Activated naive CD4-positive, alpha-beta T cell treated with Interleukin-2 at 50 U/mL for 16 hours (primary cell): ENCODE data around the gene RPS6KC1.
"Not testable (repeated sequence)": the region's sequence is repeated elsewhere in the genome, so short reads cannot be mapped to it uniquely, and the experiment has no call there.

Experiments
- DNase-seq: peaks from one replicate; pipeline ENCODE4 v3.0.0-alpha.2; 2020

Gene RPS6KC1

GRCh38 chr1:213107613-213108012 is 56.6 kb downstream of the RPS6KC1 start:
- no peak for DNase-seq

- DNase-seq: no peak
These were observed 59.6 kb downstream of the RPS6KC1 start for GRCh38 chr1:213110349-213111300.

GRCh38 chr1:213111502-213111901 is 60.5 kb downstream of the RPS6KC1 start:
- no peak for DNase-seq

DNA sequence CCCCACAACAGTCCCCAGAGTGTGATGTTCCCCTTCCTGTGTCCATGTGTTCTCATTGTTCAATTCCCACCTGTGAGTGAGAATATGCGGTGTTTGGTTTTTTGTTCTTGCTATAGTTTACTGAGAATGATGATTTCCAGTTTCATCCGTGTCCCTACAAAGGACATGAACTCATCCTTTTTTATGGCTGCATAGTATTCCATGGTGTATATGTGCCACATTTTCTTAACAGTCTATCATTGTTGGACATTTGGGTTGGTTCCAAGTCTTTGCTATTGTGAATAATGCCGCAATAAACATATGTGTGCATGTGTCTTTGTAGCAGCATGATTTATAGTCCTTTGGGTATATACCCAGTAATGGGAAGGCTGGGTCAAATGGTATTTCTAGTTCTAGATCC is 61.7 kb downstream of the RPS6KC1 start:
- DNase-seq: not testable (repeated sequence)

DNA sequence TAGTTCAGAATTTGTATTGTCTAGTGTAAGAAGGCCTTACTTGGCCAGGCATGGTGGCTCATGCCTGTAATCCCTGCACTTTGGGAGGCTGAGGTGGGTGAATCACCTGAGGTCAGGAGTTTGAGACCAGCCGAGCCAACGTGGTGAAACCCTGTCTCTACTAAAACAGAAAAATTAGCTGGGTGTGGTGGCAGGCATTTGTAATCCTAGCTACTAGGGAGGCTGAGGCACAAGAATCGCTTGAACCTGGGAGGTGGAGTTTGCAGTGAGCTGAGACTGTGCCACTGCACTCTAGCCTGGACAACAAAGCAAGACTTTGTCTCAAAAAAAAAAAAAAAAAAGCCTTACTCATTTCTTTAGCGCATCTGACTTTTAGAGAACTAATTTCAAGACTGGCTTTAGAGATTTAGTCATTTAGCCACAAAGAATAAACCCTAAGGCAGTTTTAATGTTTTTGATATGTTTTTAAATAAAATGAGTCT is 66.7 kb downstream of the RPS6KC1 start:
- not testable (repeated sequence) for DNase-seq

GRCh38 chr1:213119794-213120193 is 68.8 kb downstream of the RPS6KC1 start:
- DNase-seq: no peak

DNA sequence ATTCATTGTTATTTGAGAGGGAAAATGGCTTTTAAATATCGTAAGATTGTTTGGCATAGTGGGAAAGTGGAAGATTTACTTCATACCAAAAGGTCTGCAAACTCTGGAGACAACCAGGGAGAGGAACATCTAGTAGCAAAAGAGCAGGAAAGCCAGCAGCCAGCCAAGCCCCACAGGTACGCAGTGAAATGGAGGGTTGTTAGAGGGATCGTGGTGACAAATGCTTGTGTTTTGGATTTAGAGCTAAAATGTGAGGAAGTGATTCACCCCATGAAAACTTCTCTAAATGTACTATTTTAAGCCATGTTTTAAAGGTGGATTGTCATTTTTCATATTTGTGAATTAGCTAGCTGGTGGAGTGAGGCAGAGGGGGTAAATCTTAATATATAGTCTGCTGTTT is 69.3 kb downstream of the RPS6KC1 start:
- DNase-seq: no peak

GRCh38 chr1:213120961-213121360 is 69.9 kb downstream of the RPS6KC1 start:
- DNase-seq: no peak

GRCh38 chr1:213122514-213122929 is 71.5 kb downstream of the RPS6KC1 start:
- no peak for DNase-seq

- no peak for DNase-seq
These were observed 72.0 kb downstream of the RPS6KC1 start for GRCh38 chr1:213123087-213123486.

GRCh38 chr1:213123536-213123935 is 72.5 kb downstream of the RPS6KC1 start:
- DNase-seq: no peak

DNA sequence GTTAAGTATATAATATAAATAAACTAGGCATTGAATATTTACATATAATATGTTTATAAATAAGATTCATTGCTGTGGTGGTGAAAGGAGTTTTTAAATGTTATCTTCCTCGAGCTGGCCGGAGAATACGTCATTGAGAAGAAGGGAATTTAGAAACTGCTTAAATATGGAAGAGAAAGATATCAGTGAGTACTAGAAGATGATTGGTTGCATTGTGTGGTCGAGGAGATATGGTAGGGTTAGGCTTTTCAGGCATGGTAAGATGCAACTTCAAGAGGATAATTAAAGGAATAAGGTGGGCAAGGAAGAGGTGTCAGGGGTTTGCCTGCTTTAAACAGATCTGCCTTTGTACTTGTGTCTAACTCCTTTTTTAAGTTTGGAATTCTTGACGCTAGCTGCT is 73.5 kb downstream of the RPS6KC1 start:
- no peak for DNase-seq

GRCh38 chr1:213125643-213126042 is 74.6 kb downstream of the RPS6KC1 start:
- no peak for DNase-seq

- DNase-seq: no peak
These were observed 76.0 kb downstream of the RPS6KC1 start for GRCh38 chr1:213127074-213127473.

DNA sequence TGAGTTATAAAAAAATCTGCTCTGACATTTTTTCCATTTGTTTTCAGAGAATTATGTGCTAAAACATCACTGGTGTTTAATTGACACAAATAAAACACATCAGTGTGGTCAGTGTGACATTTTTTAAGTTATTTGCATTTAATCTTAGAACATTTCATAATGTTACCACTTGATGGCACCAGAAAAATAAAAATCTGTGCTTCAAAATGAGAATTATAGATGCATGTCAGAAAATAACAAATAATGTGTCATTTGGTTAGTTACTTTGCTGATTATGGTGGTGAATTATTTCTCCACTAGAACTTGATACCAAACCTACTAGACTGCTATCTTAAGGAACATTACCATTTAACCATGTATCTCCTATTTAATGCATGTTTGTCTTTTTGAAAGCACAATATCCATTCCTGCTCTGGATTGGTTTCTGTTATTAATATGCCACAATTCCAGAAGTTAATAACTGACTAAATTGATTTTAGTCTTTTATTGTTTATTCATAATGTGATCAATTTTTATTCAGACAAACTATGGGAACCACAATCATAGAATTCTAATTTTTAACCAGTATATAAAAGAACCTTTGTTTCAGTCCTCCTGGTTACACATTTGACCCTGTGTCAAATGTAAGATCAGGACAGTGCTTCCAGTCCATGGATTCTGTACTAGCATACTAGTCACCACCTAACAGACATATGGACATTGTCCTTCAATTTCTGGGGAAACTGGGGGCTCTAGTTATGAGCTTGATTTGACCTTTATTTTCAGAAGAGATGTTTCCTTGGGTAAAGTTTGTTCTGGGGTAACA is 81.0 kb downstream of the RPS6KC1 start:
- DNase-seq: no peak

- DNase-seq: no peak
These were observed 84.5 kb downstream of the RPS6KC1 start for GRCh38 chr1:213135572-213135971.

GRCh38 chr1:213136190-213136917 is 85.3 kb downstream of the RPS6KC1 start:
- DNase-seq: no peak

- DNase-seq: no peak
These were observed 87.3 kb downstream of the RPS6KC1 start for GRCh38 chr1:213138391-213138790.

DNA sequence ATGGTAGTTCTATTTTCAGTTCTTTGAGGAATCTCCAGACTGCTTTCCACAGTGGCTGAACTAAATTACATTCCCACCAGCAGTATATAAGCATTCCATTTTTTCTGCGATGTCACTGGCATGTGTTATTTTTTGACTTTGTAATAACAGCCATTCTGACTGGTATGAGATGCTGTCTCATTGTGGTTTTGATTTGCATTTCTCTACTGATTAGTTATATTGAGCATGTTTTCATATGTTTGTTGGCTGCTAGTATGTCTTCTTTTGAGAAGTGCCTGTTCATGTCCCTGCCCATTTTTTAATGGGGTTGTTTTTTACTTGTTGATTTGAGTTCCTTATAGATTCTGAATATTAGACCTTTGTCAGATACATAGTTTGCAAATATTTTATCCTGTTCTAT is 87.9 kb downstream of the RPS6KC1 start:
- no peak for DNase-seq

DNA sequence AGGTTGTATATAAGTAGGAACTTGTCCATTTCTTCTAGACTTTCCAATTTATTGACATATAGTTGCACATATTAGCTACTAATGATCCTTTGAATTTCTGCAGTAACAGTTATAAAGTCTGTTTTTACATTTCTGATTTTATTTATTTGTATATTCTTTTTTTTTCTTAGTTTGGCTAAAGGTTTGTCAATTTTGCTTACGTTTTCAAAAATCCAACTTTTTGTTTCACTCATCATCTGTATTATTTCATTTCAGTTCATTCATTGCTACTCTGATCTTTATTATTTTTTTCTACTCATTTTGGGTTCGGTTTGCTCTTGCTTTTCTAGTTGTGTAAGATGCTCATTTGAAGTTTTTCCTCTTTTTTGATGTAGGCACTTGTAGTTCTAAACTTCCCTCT is 97.9 kb downstream of the RPS6KC1 start:
- DNase-seq: no peak

- DNase-seq: not testable (repeated sequence)
These were observed 99.0 kb downstream of the RPS6KC1 start for GRCh38 chr1:213150090-213150489.

DNA sequence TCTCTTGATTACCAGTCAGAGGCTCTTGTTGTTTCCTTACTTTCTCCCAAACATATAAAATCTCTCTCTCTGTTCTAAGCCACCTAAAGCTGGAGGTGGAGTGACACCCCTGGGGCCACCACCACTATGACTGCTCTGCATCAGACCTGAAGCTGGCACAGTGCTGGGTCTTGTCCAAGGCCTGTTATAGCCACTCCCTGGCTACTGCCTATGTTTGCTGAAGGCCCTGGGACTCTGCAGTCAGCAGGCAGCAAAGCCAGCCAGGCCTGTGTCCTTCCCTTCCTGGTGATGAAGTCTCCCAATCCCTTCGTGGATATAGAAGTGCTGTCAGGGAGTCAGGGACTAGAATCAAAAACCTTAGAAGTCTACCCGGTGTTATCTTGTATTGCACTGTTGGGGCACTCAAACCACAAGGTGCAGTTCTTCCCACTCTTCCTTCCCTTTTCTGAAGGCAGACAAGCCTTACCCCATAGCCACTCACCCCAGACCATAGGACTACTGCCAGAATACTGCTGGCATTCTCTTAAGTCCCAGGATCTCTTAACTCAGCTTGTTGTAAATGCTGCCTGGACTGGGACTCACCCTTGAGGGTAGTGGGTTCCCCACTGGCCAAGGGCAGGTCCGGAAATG is 103.1 kb downstream of the RPS6KC1 start:
- DNase-seq: no peak

DNA sequence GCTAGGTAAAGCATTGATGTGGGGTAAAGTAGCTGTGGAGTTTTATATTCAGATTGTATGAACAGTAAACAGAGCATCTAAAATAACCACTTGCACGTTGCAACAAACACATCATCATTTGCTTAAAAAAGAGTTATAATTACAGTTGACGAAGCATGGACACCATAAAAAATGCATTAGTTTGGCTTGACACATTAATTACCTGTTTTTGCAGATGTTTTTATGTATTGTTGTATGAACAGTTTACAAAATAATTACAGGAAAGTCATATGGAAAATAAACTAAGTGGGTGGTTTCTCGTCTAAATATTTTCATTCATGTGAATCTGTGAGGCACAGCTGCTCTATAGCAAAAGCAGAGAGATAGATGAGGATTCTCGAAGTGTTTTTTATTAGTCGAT is 108.3 kb downstream of the RPS6KC1 start:
- DNase-seq: no peak
